SK-N-MC (cell line): ENCODE results near the gene SLC26A8.

Source experiments
- EZH2 ChIP-seq: fragments of 200-600 bp; sonication (generic); IDR thresholded peaks from one replicate; pipeline ENCODE4 v1.6.1; 2017; ENCODE audit warnings: antibody characterized with exemption
- FOXP2 ChIP-seq: optimal IDR thresholded peaks from 2 replicates; pipeline ENCODE3; 2011; ENCODE audit warnings: mild to moderate bottlenecking, moderate library complexity; ENCODE audit not compliant: insufficient read depth; ENCODE audit errors: extremely low read length, control extremely low read depth
- POLR2AphosphoS5 ChIP-seq: IDR thresholded peaks from 2 replicates; pipeline ENCODE4 v1.6.1; 2012; ENCODE audit warnings: mild to moderate bottlenecking, low read depth, low read length, borderline replicate concordance

- TF ChIP-seq EZH2 (no peak), POLR2AphosphoS5 (no peak), FOXP2 (no peak)
Measured at GRCh38 chr6:36018339-36018738, 6.1 kb downstream of the SLC26A8 start.
